ENCODE results near the gene GABRR1.
A peak's percentile ranks its signal among the peaks of the same experiment; 100 is the strongest.

Gene GABRR1

GRCh38 chr6:89162047-89162371 lies 55.1 kb downstream of the GABRR1 start:
- no peak for FAIRE-seq
- DNase-seq (ENCODE audit: extremely low spot score, insufficient read length, low read depth), result no peak

DNA sequence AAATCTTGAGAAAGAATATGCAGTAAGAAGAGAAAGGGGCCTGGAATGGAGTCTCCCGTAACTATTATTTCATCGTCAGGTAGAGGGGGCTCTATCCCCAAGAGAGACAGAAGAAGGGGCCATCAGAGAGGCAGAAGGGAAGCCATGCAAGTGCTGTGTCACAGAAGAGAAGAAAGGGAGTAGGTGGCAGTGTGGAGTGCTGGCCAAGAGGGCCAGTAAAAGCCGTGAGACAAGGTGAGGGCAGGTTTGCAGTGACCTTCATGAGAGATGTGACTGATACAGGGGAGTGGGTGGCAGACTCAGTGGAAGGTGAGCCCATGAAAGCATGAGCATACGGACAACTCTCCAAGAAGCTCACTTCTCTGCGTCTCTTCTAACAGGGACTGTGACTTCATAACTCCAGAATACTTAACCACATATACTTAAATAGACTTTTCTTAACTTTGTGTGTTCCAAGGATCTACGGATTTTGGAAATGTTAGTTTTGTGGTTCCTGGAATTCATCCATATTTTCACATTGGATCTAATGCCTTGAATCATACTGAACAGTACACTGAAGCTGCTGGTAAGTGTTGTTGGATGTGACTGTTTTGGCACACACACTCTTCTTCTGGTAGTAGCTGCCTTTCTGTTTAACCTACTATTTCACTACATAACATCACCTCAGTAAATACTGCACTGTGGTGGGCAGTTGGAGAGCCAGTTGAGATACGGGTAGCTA lies 55.7 kb downstream of the GABRR1 start:
- FAIRE-seq (no peak), DNase-seq (ENCODE audit: extremely low spot score, insufficient read length, low read depth) (no peak)

- FAIRE-seq, result no peak
- no peak for DNase-seq (ENCODE audit: extremely low spot score, insufficient read length, low read depth)
Observed at GRCh38 chr6:89160331-89161092, 56.6 kb downstream of the GABRR1 start.

- FAIRE-seq (no peak), DNase-seq (ENCODE audit: extremely low spot score, insufficient read length, low read depth) (no peak)
Observed at GRCh38 chr6:89154131-89154530, 63.0 kb downstream of the GABRR1 start.

DNA sequence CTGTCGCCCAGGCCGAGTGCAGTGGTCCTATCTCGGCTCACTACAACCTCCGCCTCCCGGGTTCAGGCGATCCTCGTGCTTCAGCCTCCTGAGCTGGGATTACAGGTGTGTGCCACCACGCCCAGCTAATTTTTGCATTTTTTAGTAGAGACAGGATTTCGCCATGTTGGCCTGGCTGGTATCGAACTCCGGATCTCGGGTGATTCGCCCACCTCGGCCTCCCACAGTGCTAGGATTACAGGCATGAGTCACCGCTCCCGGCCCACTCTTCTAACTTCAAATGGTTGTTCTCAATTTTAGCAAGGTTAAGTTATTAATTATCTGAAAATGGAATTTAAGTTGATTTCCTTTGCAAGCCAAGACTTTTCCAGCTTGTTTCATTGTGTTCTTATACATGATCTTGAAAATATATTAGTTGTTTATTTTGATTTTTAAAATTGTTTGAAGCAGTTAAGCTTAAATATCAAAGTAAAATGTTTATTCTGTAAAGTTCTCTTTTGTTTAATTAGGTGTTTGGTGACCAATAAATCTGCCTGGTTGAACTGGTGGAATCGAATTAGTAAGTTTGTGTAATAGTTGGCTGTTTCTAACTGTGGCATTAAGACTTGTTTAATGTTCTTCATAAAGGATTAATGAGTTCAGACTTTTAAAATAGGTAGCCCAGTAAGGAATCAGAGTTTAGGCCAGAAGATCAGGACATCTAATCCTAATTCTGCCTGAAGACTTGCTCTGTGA lies 69.0 kb downstream of the GABRR1 start:
- no peak for FAIRE-seq

GRCh38 chr6:89146718-89147700 lies 70.1 kb downstream of the GABRR1 start:
- FAIRE-seq (peak; percentile 58), DNase-seq (ENCODE audit: extremely low spot score, insufficient read length, low read depth) (no peak)

More for the DNA sequence above, 69.0 kb downstream of the GABRR1 start:
- no peak for DNase-seq (ENCODE audit: extremely low spot score, insufficient read length, low read depth)

DNA sequence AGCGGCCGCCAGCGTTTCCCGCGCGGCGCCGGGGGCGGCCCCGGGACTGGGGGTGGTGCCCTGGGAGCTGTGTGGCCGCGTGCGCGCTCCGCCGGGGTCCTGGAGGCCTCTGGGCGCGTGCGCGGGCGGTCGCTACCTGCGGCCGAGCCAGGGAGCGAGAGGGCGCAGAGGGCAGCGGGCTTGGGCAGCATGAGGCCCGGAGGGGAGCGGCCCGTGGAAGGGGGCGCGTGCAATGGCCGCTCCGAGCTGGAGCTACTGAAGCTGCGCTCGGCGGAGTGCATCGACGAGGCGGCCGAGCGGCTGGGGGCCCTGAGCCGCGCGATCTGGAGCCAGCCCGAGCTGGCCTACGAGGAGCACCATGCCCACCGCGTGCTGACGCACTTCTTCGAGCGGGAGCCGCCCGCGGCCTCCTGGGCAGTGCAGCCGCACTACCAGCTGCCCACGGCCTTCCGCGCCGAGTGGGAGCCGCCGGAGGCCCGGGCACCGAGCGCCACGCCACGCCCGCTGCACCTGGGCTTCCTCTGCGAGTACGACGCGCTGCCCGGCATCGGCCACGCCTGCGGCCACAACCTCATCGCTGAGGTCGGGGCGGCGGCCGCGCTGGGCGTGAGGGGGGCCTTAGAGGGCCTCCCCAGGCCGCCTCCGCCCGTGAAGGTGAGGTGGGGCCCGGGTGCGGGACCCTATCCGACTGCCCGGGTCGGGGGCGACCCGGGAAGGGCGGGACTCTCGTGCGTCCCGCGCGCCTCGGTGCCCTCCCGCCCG lies 71.0 kb downstream of the GABRR1 start, which contains the start of gene PM20D2:
Gene PM20D2 (plus strand): TSS at position 100 of the 762 bp plus-strand sequence. CDS start 90 bp downstream, at position 190.
- FAIRE-seq (no peak), DNase-seq (ENCODE audit: extremely low spot score, insufficient read length, low read depth) (peak; percentile 62)

GRCh38 chr6:89145091-89145955 lies 71.8 kb downstream of the GABRR1 start:
- DNase-seq (ENCODE audit: extremely low spot score, insufficient read length, low read depth) (peak; percentile 26), FAIRE-seq (peak; percentile 93)

DNA sequence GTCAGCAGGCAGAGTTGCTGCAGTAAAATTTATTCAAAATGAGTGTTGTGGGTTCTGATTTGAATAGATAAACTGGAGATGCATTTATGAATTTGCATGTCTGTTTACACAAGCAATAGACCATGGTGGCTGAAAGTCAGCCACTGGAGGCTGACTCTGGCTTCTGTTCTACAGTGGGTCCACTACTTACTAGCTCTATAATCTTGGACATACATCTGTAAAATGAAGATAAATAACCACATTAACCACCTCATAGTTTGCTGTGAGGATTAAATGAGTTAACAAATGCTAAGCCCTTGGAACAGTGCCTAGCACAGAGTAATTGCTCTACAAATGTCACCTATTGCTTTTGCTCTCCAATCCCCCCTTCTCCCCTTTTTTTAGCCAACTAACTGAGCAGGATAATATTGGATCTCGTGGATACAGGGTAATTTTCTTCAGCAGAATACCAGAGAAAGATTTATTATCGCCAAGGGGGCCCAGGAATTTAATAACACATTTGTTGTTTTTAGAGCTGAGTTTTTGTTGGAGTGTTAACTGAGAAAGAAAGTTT lies 72.7 kb downstream of the GABRR1 start:
- DNase-seq (ENCODE audit: extremely low spot score, insufficient read length, low read depth) (peak; percentile 38), FAIRE-seq (peak; percentile 81)

DNA sequence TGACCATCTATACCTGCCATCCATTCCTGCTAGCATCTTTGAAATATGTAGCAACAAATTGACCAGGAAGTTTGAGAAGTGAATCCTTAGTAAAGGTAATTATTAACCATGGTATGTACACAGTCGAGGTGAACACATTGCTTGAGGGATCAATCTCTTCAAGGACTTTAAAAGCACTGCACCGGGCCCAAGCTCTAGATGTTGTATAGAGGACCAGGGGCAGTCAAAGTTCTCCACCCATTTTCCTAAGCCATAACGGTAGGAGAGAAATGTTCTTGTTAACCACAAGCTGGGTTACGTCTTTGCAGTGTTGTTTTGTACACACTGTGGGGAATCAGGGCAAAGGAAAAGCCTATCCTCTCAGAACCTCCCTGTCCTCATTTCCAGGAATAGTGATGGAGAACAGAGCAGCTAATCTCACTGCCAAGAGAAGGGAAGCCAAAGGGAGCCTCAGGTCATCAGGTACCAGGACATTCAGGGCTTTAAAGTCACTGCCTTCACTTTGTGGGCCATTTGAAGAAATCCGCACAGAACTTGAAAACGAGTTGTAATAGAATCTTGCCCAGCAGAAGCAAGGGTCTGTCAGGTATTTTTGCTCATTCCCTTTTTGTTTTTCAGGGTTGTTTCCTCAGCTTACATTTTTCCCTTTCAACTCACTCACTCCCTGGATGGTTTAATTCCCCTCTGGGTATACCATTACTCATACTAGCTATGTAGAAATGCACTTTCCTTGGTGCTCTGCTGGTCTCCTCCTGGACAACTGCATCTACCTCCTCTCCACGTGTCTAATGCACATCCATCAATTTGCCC lies 76.6 kb downstream of the GABRR1 start:
- DNase-seq (ENCODE audit: extremely low spot score, insufficient read length, low read depth) (no peak), FAIRE-seq (no peak)

GRCh38 chr6:89139509-89140346 lies 77.4 kb downstream of the GABRR1 start:
- FAIRE-seq (no peak), DNase-seq (ENCODE audit: extremely low spot score, insufficient read length, low read depth) (no peak)

DNA sequence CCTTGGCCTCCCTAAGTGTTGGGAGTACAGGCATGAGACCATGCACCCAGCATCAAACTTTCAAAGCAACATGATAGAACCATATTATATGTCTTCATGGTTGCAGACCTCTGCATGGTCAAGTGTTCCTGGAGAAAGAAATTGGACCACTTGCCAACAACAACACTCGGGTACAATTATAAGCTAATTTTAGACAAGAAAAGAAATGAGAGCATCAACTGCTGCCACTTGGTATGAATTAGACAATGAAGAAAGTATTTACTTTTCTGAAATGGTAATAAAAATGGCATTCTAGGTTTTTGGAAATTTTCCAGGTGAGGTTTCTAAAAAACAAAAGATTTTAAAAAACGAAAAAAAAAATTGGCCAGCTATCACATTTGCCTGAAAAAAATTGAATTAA lies 79.0 kb downstream of the GABRR1 start:
- DNase-seq (ENCODE audit: extremely low spot score, insufficient read length, low read depth) (no peak), FAIRE-seq (no peak)

GRCh38 chr6:89134723-89135122 lies 82.4 kb downstream of the GABRR1 start:
- FAIRE-seq, result no peak

DNA sequence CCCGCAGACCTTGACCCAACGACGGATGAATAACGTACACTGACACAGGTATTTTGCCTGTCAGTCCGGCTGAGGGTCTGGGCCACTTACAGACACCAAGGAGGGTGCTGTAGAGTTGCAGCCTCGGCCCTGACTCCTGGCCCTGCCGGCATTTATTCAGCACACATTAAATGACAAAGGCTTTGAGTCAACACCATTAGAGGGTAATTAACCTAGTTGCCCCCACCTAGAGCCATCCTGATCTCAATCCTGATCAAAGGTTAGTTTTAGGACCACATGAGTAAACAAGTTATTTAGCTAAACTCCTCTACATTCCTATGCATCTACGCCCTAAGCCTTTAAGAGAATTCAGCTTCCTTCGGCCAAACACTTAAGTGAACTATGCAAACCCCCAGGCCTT lies 83.2 kb downstream of the GABRR1 start:
- no peak for DNase-seq (ENCODE audit: extremely low spot score, insufficient read length, low read depth)
- FAIRE-seq, result no peak

More at GRCh38 chr6:89134723-89135122, 82.4 kb downstream of the GABRR1 start:
- no peak for DNase-seq (ENCODE audit: extremely low spot score, insufficient read length, low read depth)

DNA sequence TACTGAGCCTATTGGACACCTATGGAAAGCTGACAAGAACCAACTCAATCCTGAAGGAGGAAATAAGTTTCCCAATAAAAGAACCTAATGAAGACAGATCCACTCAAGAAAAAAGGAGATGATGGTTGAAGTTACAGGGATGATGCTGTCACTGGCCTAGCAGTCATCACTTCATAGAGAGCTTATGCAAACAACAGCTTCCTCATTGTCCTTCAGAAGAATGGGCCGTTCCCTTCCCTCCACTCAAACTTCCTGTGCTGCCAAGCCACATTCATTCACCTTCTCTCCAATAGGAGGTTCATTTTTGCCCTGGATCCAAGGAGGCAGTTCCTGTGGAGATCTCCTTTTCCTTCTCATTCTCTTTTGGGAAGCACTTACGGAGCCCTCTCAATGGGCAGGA lies 85.1 kb downstream of the GABRR1 start:
- DNase-seq (ENCODE audit: extremely low spot score, insufficient read length, low read depth), result no peak
- no peak for FAIRE-seq

DNA sequence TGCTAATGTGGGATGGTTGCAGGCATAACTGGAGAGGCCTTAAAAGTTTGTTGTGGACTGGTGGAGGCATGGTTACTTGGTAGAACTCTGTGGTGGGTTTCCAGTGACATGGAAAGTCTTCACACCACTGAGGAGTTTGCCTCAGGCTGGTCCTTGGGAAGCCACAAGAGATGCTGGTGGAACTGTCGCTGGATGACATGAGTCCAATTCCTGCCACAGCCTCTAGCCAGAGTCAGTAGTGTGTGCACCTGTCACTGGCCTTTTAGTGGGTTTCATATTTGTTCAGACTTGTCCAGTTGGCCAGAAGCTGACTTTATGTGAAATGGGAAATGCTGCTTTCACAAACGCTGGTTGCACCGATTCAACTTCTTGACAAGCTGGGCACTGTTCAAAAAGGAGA lies 85.6 kb downstream of the GABRR1 start:
- no peak for DNase-seq (ENCODE audit: extremely low spot score, insufficient read length, low read depth)
- FAIRE-seq, result no peak

Data from GM18507 (cell line).